HG03097 (cell line): ENCODE measurements around the gene TMEM132A.

Experiments used
- ATAC-seq: cut with Tn5 transposase; IDR thresholded peaks from one replicate; pipeline ENCODE4 v1.9.1; 2021; ENCODE audit not compliant: unreplicated experiment, low FRiP score

The TMEM132A gene, protein sequence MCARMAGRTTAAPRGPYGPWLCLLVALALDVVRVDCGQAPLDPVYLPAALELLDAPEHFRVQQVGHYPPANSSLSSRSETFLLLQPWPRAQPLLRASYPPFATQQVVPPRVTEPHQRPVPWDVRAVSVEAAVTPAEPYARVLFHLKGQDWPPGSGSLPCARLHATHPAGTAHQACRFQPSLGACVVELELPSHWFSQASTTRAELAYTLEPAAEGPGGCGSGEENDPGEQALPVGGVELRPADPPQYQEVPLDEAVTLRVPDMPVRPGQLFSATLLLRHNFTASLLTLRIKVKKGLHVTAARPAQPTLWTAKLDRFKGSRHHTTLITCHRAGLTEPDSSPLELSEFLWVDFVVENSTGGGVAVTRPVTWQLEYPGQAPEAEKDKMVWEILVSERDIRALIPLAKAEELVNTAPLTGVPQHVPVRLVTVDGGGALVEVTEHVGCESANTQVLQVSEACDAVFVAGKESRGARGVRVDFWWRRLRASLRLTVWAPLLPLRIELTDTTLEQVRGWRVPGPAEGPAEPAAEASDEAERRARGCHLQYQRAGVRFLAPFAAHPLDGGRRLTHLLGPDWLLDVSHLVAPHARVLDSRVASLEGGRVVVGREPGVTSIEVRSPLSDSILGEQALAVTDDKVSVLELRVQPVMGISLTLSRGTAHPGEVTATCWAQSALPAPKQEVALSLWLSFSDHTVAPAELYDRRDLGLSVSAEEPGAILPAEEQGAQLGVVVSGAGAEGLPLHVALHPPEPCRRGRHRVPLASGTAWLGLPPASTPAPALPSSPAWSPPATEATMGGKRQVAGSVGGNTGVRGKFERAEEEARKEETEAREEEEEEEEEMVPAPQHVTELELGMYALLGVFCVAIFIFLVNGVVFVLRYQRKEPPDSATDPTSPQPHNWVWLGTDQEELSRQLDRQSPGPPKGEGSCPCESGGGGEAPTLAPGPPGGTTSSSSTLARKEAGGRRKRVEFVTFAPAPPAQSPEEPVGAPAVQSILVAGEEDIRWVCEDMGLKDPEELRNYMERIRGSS

DNA sequence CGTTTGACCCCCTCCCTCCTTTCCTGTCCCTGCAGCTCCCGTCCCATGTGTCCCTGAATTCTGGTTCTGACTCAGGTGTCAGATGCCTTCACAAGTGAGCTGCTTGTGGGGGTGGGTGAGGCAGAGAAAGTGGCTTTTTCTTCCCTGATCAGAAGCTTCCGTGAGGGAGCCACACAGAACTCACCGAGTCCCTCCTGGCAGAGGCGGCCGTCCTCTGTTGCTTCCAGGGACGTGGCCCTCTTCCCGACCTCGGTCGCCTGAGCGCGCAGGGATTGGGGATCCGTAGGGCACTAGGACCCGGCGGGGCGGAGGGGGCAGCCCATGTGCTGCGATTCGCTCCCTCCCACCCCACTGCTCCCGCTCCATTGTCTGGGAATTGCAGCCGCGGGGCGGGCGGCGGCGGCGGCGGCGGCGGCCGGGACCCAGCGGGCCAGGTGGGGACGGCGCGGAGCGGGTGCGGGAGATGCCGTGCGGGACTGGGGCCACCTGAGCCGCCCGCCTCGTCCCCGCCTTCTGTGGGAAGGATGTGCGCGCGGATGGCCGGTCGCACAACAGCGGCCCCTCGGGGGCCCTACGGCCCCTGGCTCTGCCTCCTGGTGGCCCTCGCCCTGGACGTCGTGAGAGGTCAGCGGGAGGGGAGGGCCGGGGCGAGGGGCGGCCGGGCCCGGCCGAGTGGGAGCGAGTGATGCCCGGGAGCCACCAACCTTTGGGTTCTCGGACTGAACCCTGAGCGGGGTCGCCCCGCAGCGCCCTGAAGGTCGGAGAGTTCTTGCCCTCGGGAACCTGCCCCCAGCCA is at the start of gene TMEM132A:
TMEM132A (plus strand) TSS at position 351 of the 796 bp plus-strand sequence; CDS start at position 525, 174 bp downstream.
- ATAC-seq = no peak

DNA sequence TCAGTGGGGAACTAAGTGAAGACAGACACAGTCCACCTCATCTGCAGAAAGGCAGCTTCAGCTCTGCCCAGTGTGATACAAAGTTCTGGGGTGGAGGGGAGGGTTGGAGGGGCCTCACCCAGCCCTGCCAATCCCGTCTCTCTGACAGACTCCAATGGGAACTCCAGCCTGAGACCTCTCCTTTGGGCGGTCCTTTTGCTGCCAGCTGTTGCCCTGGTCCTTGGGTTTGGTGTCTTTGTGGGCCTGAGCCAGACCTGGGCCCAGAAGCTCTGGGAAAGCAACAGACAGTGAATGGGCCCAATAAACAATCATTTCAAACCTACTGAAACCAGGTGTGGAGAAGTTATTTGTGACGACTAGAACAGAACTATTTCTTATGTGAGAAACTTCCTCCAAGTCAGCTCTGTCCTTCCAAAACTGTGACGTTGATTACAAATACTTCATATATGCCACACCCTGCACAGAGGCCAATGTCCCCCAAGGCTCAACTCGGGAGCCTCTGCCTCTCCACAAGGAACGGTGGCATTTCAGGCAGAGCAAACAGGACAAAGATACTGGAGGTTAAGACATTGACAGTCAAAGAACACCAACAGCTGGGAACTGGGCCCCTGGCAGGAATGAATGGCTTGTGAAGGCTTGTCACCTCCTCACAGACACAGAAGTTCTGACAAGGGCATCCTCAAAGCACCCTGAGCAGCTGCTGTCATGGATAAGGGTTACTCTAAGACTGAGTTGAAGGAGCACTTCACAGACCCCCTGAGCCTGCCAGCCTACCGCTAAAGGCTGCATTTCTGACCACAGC is 48.7 kb upstream of the TMEM132A start:
- no peak for ATAC-seq

DNA sequence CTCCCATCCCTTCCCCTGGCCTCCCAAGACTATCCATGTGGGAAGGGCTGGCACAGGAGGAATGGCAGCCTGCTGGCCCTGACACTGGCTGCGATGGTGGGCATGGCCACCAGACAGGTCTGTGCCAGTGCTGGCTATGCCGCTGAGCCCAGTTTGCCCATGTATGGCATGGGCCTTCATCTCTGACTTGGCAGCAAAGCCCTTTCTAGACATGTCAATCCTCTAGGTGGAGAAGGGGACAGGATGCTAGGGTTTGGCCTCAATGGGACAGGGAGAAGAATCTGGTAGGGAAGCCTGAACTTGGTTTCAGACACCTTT is 48.1 kb upstream of the TMEM132A start:
- ATAC-seq = no peak

DNA sequence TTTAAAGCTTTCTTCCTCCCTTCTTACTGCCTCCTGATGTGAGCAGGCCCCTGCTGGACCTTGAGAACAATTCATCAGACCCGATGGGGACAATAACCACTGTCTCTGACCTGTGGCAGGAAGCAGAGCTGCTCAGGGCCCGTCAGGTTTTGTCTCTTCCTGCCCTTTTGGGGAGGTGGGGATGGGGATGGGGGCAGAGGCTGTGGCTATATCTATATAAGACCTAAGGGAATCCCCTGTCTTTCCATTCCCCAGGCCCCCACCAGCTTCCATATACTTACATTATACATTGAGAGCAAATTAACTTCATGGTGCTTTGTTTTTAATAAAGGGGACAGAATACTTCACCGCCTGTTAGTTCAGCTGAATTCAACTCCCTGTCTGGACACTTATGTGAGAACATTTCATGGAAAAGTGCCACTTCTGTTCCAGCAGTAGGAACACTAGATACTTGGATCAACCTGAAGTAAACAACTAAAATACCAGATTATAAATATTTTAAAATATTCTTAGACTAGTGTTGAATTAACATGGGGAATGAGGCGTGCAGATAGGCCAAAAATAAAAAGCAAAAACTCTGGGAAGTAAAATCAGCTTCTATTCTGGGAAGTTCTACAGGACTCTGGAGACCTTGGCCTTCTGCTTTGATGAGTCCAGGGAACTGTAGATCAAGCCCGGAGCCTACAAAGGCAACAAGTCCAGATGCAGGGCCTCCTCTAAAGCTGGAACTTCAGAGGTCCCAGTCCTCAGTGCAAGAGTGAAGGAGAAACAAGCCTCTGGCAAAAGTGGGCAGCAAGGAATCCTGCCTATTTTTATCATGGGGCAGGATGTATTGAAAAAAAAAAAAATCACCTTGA is 45.8 kb upstream of the TMEM132A start:
- ATAC-seq = no peak

DNA sequence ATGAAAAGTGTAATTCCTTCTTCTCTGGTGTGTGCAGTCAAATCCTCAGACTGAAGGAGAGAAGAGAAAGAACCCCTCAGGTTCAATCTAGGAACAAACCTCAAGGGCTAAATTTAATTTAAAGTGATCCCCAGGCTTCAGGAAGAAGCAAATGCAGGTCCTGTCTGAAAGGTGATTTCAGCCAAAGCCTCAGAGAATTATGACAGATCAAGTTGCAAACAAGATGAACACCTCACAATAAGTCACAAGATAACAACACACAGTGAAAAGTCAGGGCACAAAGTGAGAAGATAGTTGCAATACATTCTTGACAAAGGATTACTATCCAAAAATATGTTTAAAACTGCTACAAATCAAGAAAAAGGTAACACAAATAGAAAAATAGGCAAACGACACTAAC is 45.2 kb upstream of the TMEM132A start:
- no peak for ATAC-seq

DNA sequence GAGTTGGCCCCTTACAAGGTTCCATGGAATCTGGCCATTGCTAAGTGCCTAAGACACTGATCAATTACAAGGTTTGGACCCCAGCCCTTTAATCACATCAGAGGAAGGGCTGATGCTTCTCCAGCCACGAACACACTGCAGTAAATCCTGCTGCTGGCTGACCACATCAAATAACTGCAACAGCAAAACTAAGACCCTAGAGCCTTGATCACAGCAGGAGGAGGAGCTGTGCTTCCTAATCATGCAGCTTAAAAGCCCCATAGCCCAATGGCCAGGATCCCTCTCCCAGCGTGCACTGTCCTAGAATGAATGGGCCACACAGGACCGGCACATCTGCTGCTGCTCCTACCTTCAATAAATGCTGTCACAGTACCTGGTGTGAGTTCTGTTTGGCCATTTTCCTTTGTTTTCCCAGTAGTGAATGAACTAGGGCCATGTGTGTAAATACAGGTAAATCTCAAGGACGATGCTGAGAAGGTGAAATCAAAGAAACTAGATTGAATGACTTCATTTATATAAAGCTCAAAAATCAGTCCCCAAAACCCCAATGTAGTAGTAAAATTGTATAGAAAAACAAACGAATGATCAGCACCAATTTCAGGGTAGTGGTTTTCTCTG is 44.2 kb upstream of the TMEM132A start:
- no peak for ATAC-seq

DNA sequence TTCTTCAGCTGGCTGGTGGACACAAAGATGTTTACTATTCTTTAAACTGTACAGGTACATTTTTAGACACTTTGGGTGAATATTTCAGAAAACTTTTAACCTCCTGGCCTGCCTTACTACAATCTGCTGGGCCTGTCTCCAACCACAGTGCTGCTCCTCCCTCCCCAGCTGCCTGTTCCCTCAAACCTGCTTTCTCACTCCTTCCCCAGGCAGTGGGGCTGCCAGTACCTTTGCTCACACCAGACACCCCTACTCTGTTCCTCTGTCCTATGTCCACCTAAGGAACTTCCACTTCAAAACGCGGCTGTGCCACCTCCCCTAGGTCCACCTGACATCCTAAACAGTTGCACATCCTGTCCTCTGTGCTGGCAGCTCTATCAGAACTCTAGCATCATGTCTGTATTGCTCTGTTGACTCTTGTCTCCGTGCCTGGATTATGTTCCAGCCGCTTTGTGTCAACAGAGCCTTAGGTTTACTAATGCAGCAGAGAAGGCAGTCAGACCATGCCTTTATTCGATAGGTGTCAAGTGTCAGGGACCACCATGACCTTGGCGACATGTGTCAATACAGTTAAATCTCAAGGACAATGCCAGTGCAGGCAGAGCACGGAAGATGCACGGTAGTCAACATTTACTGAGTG is 43.5 kb upstream of the TMEM132A start:
- ATAC-seq = no peak

DNA sequence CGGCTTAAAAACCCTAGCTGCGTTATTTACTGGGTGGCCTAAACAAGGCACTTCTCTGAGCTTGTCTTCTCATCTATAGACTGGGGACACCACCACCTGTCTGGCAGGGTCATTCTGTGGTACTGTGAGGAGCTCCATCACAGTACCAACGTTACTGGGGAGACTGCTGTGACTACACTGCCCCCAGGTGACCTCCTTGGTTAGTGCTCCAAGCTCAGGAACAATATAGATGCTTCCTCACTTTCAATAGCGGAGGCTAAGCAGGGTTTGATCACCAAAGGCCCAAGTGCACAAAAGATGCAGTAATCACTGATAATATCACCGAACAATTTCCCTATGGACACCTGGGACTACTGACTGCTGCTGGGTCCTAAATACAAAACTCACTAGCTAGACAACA is 36.7 kb upstream of the TMEM132A start:
- ATAC-seq = no peak

DNA sequence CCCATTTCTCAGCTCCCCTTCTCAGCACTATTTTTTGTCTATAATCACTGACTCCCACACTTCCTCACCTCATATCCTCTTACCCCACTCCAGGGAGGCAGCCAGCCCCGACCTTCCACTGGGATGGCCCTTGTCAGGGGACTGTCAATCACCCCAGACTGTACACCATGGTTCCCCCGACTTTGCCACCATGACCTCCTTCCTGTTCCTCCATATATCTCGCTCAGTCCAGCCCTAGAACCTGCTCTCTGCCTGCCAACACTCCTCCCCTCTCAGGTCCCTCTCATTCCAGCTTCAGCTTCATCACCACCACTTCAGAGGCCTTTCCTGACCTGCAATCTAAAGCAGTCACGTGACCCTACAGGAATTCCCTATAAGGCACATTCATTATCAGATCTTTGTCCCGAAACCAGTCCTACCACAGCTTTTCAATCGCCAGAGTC is 34.4 kb upstream of the TMEM132A start:
- ATAC-seq = no peak

DNA sequence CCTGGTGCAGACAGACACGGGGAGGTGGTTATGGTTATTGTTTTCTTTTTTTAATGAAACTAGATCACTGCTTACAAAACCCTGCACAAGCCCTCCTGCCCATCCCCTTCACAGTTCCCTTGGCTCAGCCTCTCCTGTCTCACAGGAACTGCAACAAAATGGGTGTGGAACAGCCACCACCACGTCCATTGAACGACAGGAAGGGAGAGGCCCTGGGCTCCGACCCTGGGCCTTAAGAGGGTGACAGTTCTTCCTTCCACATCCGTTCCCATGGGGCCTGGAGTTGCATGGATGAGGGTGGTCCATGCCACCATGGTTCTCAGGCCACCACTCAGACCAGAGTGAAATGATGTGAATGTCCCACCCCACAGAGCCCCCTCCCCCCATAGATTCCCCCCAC is 33.6 kb upstream of the TMEM132A start:
- no peak for ATAC-seq

DNA sequence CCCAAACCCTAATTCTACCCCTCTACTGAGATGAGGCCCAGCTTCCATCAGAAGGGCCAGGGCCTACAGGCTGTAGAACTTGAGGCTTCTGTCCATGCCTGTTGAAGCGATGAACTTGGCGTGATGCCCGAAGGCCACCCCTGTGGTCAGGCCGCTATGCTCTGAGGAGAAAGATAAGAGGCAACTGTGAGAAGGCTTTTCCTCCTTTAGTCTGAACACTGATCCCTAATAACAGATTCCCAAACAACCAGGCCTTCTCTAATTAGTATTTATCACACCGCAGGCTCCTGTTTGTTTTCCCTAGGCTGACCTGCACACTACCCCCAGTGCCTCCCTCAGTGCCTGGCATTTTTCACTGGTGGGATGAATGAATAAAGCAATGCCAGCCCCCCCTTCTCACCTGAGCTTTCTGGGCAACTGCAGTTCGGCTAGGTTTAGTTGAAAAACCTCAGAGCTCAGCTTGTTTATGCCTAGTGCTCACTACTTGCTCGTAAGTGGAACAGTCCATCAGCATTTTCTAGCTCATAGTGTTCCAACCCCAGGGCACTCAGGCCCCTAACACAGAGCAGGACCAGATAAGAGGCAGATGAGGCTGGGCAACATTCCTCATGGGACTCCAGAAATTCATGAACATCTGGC is 33.0 kb upstream of the TMEM132A start:
- no peak for ATAC-seq

DNA sequence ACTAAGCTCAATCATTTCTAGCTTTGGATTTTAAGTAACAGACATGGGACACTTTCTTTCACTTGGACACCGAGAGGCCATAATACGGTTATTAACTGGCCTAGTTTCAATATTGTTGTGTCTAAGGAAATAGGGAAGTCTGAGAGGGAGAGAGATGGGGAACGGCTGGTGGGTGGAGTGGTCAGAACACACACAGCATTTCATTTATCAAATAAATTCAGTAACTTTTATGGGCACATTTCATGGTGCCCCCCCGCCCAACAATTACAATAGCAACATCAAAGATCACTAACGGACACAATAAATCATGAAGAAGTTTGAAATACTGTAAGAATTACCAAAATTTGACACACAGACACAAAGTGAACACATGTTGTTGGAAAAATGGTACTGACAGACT is 28.6 kb upstream of the TMEM132A start:
- ATAC-seq = no peak

DNA sequence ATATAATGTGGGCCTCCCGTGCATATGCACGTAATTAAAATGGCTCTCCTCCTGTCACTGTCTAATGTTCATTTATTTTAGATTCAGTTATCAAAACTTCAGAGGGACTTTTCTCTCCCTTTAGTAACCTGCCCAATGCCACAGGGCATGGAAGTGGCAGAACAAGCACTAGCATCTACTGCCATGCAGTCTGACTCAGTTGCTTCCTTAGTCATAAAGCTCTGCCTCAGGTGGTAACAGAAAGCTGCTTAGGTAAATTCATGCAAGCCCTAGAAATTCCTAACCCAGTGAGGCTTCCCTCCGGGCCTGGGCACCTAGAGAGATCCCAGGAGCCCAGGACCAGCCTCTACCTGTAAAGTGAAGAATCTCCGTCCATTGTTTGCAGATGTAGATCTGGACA is 26.8 kb upstream of the TMEM132A start:
- no peak for ATAC-seq

DNA sequence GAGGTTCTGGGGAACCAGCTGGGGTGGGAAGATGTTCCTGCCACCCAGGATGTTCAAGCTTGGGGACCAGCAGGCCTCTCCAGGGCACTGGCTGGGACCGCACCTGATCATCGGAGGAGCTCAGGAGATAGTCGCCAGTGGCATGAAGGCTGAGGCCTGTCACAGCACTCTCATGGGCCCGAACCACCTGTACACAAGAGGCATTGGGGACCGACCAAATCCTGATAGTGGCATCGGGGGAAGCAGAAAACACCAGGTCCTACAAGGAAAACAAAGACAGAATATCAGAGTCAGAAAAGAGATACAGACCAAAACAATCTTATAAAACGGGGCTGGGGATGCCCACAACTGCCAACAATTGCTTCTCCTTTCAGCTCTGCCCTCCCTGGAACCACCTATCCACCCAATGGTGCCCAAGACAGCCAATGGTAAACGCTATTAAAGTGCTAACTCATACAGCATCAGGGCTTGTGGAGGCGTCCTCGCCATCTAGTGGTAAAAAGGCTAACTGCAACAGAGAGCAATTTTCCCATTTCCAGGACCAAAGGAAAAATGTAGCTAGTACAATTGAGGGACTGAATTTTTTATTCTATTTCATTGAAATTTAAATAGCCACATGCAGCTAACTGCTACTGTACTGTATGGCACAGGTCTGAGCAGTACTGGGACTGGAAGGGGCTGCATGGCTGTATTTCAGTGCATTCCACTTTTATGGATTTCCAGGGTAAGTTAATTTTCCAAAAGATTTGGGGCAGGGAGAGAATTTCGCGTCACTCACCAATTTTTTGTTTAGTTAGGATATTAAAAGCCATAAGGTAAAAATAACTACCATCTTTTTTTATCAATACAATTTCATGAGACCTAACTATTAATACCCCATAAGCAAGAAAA is 25.0 kb upstream of the TMEM132A start:
- ATAC-seq = no peak

DNA sequence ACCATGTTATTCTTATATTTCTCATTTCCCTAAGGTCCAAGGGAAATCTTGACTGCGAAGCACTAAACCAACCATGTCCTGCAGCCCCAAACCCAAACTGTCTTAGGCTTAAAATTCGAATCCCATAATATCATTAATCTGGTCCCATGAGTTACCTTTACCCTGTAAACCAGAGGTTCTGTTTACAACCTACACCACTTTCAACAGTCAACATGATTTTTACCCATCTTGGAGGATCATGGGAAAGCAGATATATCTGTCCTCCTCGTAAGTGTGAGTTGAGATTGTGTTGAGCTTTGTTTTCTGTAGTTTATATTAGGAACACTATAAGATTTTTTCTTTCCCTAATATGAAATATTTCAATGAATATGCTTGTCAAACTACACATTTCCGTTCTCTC is 24.3 kb upstream of the TMEM132A start:
- no peak for ATAC-seq

DNA sequence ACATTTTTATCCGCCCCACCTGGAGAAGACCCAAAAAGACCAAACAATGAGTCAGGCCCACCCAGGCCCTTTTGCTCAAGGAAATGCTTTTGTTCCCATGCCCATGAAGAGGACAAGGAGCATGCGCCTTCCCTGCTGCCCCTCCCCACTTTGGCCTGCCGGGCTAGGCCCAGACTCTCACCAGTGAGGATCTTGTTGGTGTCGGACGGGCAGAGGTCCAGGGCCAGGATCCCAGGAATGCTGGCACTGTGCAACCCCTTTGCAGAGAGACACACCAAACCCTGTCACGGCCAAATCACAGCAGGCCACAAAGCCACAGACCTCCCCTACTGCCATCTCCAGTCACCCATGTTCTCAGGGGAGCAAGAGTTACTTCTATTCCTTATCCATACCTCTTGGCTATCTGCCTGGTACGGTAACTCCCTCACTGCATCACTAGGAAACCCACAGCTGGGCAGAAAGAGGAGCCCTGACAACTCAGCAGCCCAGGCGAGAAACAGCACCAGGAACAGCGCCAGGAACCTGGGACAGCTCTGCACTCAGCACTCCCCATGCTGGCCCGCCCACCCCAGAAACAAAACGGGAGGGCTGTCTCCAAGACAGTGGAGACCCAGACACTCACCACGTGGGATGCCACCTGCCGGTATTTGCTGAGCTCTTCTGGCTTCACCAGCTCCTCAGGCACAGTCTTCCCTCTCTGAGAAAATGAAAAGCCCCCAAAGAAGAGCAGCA is 23.4 kb upstream of the TMEM132A start:
- no peak for ATAC-seq
